ENCODE results near the gene CTDNEP1. TPM values are rescaled to one million over a fixed set of nuclear protein-coding genes. Genes with fewer than 3 reads are reported as not detected.

CTDNEP1 gene
- polyA plus RNA-seq (2013, experiment 1 of 2): 138 TPM
- polyA plus RNA-seq (2013, experiment 2 of 2): 137 TPM

DNA sequence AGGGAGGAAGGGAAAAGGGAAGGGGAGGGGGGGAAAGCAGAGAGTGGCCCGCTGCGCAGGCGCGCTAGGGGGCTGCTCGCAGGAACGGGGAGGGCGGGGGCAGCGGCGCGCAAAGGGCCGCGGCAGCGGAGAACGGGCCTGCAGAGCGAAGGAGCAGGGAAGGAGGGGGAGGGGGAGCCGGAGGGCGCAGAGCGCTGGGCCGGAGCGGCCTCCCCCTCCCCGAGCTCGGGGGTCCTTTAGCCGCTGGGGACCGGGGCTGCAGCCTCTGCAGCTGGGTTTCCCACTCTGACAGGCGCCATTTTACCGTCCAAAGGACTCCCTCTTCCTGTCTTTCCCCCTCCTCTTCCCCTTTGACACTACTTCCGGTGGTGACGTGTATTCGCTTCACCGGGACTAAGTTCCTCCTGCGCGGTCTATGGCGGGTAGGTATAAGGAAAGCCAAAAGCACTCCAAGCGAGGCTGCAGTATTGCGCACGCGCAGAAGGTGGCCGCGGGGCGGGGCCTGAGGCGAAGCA lies at the start of gene CTDNEP1:
TSS of gene CTDNEP1 (minus strand) at position 74 of the 515 bp plus-strand sequence. CDS start 438 bp downstream, outside the sequence.
- no CpG with 5 or more reads among the region's 41 CpGs for WGBS, 2 donors (ENCODE audit: extremely low coverage in 2 of 2, insufficient read length in 2 of 2, insufficient replicate concordance in 1 of 2)
- H2AK5ac ChIP-seq (ENCODE audit: low read depth, low read length): peak within 1 kb of the TSS; percentile 4

DNA sequence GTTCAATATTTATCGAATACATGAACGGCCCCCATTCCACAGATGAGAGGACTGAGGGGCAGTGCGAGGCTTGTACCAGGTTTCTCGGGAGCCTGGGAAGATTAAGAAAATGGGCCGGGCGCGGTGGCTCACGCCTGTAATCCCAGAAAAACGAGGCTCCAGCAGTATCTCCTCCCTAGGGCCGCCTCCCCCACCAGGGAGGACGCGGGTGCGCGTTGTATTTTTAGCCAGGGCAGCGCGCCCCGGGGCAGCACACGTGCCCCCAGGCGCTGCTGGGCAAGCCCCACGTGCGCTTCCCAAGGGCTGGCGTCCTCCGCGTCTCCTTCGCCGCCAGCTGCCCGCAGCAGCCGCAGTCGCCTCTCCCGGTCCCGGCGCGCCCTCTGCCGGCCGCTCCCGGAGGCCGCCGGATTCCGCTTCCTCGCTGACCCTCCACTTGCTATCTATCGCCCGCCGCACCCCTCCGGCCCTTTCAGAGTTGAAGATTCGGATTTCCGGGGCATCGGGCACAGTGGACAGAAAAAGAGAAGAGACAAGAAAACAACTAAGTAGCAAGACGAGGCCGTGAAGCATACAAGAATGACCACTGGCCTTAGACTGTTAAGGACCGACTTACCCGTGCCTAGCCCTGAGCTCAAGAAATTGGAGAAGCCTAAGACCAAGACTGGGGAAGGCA lies 44.8 kb upstream of the CTDNEP1 start:
- no peak overlapping the region for H2BK15ac ChIP-seq (ENCODE audit: low read length)
- peak; percentile 81 for DNase-seq (ENCODE audit: low spot score)
- H3K18ac ChIP-seq (ENCODE audit: low read length): no peak overlapping the region
- peaks cover 2% of the 10 kb centered on the region for H3K79me1 ChIP-seq (ENCODE audit: low read depth, low read length)
- H3K4me1 ChIP-seq (ENCODE audit: control insufficient read depth in 2 of 2, insufficient read depth in 1 of 2, low read depth in 1 of 2, low read length in 2 of 2): peaks cover 7 to 22% of the 10 kb centered on the region in 2 donors
- H2BK12ac ChIP-seq (ENCODE audit: low read length): no peak overlapping the region
- WGBS, 2 donors (ENCODE audit: extremely low coverage in 2 of 2, insufficient read length in 2 of 2, insufficient replicate concordance in 1 of 2): no CpG with 5 or more reads among the region's 51 CpGs
- H3K4me3 ChIP-seq (ENCODE audit: low read length in 2 of 2): no peak overlapping the region
- H3K27me3 ChIP-seq (ENCODE audit: control insufficient read depth in 3 of 3, insufficient read depth in 3 of 3, low read depth in 1 of 3, low read length in 3 of 3): peaks cover 10 to 51% (median 44%) of the 10 kb centered on the region in 3 experiments
- H3K4ac ChIP-seq (ENCODE audit: low read length): no peak overlapping the region
- H4K91ac ChIP-seq (ENCODE audit: low read depth, low read length, poor library complexity): no peak overlapping the region
- peaks cover 0 to 3% of the 10 kb centered on the region in 2 donors for H3K9me3 ChIP-seq (replicated peaks in 1 of 2; ENCODE audit: control insufficient read depth in 2 of 2, insufficient read depth in 1 of 2, low read depth in 1 of 2, low read length in 2 of 2)
- no peak overlapping the region for H4K8ac ChIP-seq (ENCODE audit: low read depth, low read length)
- no peak overlapping the region for H3K23ac ChIP-seq (ENCODE audit: low read depth, low read length, poor library complexity)
- no peak overlapping the region for H3K9ac ChIP-seq (ENCODE audit: low read depth, low read length, poor library complexity)
- H3K4me2 ChIP-seq (ENCODE audit: insufficient read depth, low read length, poor library complexity, severe bottlenecking): no peak overlapping the region
- H2BK120ac ChIP-seq (ENCODE audit: low read depth, low read length): no peak overlapping the region
- H2AK5ac ChIP-seq (ENCODE audit: low read depth, low read length): no peak overlapping the region
- peak overlapping the region; percentile 83 for H2AFZ ChIP-seq (ENCODE audit: low read length)
- H3K36me3 ChIP-seq (replicated peaks in 1 of 2; ENCODE audit: control insufficient read depth in 2 of 2, insufficient read depth in 2 of 2, low read length in 2 of 2): no peaks in the 10 kb centered on the region
- no peak overlapping the region for H2BK5ac ChIP-seq (ENCODE audit: low read length)
- no peak overlapping the region for H3K27ac ChIP-seq (replicated peaks; ENCODE audit: low read length)
- no peak overlapping the region for H3K14ac ChIP-seq (ENCODE audit: low read length)

More for the DNA sequence above, at the start of gene CTDNEP1:
- Histone ChIP-seq H3K27me3 (ENCODE audit: control insufficient read depth in 3 of 3, insufficient read depth in 3 of 3, low read depth in 1 of 3, low read length in 3 of 3) (no peaks in the 10 kb centered on the region), H3K79me1 (ENCODE audit: low read depth, low read length) (peaks cover 17% of the 10 kb centered on the region), H3K23ac (ENCODE audit: low read depth, low read length, poor library complexity) (peak within 1 kb of the TSS; percentile 94), H3K36me3 (replicated peaks in 1 of 2; ENCODE audit: control insufficient read depth in 2 of 2, insufficient read depth in 2 of 2, low read length in 2 of 2) (peaks cover 14 to 52% of the 10 kb centered on the region in 2 donors), H3K4me3 (ENCODE audit: low read length in 2 of 2) (peak within 1 kb of the TSS; percentile 64 to 85), H3K4me2 (ENCODE audit: insufficient read depth, low read length, poor library complexity, severe bottlenecking) (peak within 1 kb of the TSS; percentile 92), H2BK120ac (ENCODE audit: low read depth, low read length) (no peak within 1 kb of the TSS), H2AFZ (ENCODE audit: low read length) (peak within 1 kb of the TSS; percentile 90), H2BK15ac (ENCODE audit: low read length) (peak within 1 kb of the TSS; percentile 3), H3K27ac (replicated peaks; ENCODE audit: low read length) (peak within 1 kb of the TSS; percentile 99), H3K4ac (ENCODE audit: low read length) (no peak within 1 kb of the TSS), H3K14ac (ENCODE audit: low read length) (no peak within 1 kb of the TSS), H3K4me1 (ENCODE audit: control insufficient read depth in 2 of 2, insufficient read depth in 1 of 2, low read depth in 1 of 2, low read length in 2 of 2) (peaks cover 11 to 13% of the 10 kb centered on the region in 2 donors), H4K8ac (ENCODE audit: low read depth, low read length) (no peak within 1 kb of the TSS), H3K9me3 (replicated peaks in 1 of 2; ENCODE audit: control insufficient read depth in 2 of 2, insufficient read depth in 1 of 2, low read depth in 1 of 2, low read length in 2 of 2) (no peaks in the 10 kb centered on the region), H4K91ac (ENCODE audit: low read depth, low read length, poor library complexity) (no peak within 1 kb of the TSS), H2BK5ac (ENCODE audit: low read length) (peak within 1 kb of the TSS; percentile 90), H2BK12ac (ENCODE audit: low read length) (no peak within 1 kb of the TSS), H3K9ac (ENCODE audit: low read depth, low read length, poor library complexity) (peak within 1 kb of the TSS; percentile 97), H3K18ac (ENCODE audit: low read length) (peak within 1 kb of the TSS; percentile 99)
- no peak for DNase-seq (ENCODE audit: low spot score)

DNA sequence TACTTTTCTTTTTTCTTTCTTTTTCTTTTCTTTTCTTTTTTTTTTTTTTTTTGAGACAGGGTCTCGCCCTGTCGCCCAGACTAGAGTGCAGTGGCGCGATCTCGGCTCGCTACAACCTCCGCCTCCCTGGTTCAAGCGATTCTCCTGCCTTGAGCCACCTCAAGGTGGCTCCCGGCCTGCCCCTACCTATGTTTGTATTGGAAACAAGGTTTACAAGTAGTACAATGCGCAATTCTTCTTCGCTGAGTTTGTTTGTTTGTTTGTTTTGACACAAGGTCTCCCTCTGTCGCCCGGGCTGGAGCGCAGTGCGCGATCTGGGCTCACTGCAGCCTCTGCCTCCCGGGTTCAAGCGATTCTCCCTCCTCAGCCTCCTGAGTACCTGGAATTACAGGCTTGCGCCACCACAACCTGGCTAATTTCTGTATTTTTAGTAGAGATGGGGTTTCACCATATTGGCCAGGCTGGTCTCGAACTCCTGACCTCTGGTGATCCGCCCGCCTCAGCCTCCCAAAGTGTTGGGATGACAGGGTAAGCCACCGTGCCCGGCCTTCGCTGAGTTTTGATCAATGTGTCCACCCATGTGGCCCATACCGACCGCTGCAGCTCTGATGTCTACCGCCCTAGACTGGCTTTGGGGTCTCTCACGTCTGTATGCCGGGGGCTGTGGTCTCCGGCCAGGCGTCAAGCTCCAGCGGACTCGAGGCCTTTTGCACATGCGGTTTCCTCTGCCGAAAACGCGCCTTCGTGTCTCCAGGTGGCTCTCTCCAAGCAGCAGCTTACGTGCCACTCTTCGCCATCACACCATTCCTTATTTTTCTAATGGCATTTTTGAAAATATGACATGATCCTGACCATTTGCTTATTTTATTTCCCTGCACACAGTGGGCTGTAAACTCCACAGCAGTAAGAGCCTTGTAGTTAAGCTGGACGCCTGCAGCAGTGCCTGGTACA lies 44.0 kb upstream of the CTDNEP1 start:
- Histone ChIP-seq H2BK12ac (ENCODE audit: low read length) (no peak overlapping the region), H4K91ac (ENCODE audit: low read depth, low read length, poor library complexity) (no peak overlapping the region), H2AFZ (ENCODE audit: low read length) (no peak overlapping the region), H3K14ac (ENCODE audit: low read length) (no peak overlapping the region), H3K4me1 (ENCODE audit: control insufficient read depth in 2 of 2, insufficient read depth in 1 of 2, low read depth in 1 of 2, low read length in 2 of 2) (peaks cover 7 to 22% of the 10 kb centered on the region in 2 donors), H2AK5ac (ENCODE audit: low read depth, low read length) (peak overlapping the region; percentile 94), H3K9ac (ENCODE audit: low read depth, low read length, poor library complexity) (no peak overlapping the region), H2BK5ac (ENCODE audit: low read length) (no peak overlapping the region), H3K18ac (ENCODE audit: low read length) (no peak overlapping the region), H2BK15ac (ENCODE audit: low read length) (no peak overlapping the region), H3K4me2 (ENCODE audit: insufficient read depth, low read length, poor library complexity, severe bottlenecking) (no peak overlapping the region), H3K79me1 (ENCODE audit: low read depth, low read length) (peaks cover 4% of the 10 kb centered on the region), H3K9me3 (replicated peaks in 1 of 2; ENCODE audit: control insufficient read depth in 2 of 2, insufficient read depth in 1 of 2, low read depth in 1 of 2, low read length in 2 of 2) (peaks cover 0 to 3% of the 10 kb centered on the region in 2 donors), H3K23ac (ENCODE audit: low read depth, low read length, poor library complexity) (peak overlapping the region; percentile 89), H3K4me3 (ENCODE audit: low read length in 2 of 2) (peak overlapping the region in 1 of 2 donors; percentile 29), H3K27me3 (ENCODE audit: control insufficient read depth in 3 of 3, insufficient read depth in 3 of 3, low read depth in 1 of 3, low read length in 3 of 3) (peaks cover 10 to 51% (median 44%) of the 10 kb centered on the region in 3 experiments), H3K36me3 (replicated peaks in 1 of 2; ENCODE audit: control insufficient read depth in 2 of 2, insufficient read depth in 2 of 2, low read length in 2 of 2) (no peaks in the 10 kb centered on the region), H2BK120ac (ENCODE audit: low read depth, low read length) (peak overlapping the region; percentile 94), H3K27ac (replicated peaks; ENCODE audit: low read length) (no peak overlapping the region), H4K8ac (ENCODE audit: low read depth, low read length) (no peak overlapping the region), H3K4ac (ENCODE audit: low read length) (no peak overlapping the region)
- whole genome bisulfite sequencing, 2 donors (ENCODE audit: extremely low coverage in 2 of 2, insufficient read length in 2 of 2, insufficient replicate concordance in 1 of 2): no CpG with 5 or more reads among the region's 42 CpGs
- DNase-seq (ENCODE audit: low spot score): no peak
